ENCODE data around the gene RNF187. TPM values are rescaled to one million over a fixed set of nuclear protein-coding genes. Genes with fewer than 3 reads are reported as not detected.

The RNF187 gene
- total RNA-seq, 1 donor from 2014 or later = 129 TPM

DNA sequence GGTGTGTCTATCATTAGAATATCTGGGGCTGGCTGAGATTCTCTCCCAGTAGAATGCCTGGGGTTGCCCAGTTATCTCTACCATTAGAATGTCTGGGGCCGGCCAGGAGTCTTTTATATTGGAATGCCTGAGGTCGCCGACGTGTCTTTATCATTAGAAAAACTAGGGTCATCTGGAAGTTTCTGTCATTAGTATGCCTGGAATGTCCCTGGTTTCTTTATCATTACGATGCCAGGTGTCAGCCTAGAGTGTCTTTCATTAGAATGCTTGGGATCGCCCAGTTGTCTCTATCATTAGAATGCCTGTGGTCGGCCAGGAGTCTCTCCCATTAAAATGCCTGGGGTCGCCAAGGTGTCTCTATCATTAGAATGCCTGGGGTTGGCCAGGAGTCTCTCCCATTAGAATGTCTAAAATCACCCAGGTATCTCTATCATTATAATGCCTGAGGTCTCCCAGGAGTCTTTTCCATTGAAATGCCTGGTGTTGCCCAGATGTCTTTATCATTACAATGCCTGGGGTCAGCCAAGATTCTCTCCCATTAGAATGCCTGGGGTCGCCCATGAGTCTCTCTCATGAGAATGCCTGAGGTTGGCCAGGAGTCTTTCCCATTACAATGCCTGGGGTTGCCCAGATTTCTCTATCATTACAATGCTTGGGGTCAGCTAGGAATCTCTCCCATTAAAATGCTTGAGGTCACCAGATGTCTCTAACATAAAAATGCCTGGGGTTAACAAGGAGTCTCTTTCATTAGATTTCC, 53.2 kb downstream of the RNF187 start:
- H3K27ac ChIP-seq (ENCODE audit: low read depth, low read length) = no peak overlapping the region
- no peaks in the 10 kb centered on the region for H3K36me3 Mint-ChIP-seq (ENCODE audit: low read depth, unreplicated experiment)
- no peak for TF ChIP-seq EZH2 (IDR thresholded peaks at IDR 0.05; ENCODE audit: insufficient read depth, low read length)
- TF ChIP-seq CTCF (IDR thresholded peaks at IDR 0.05; ENCODE audit: insufficient read depth, low read depth, low read length) = no peak
- no peak overlapping the region for H3K4me2 ChIP-seq (ENCODE audit: low read length)
- DNase-seq (ENCODE audit: low read depth) = no peak
- no peaks in the 10 kb centered on the region for H3K36me3 ChIP-seq (ENCODE audit: insufficient read depth, low read length)
- H3K4me1 Mint-ChIP-seq (ENCODE audit: low read depth, unreplicated experiment) = no peaks in the 10 kb centered on the region
- H3K9me3 ChIP-seq (ENCODE audit: insufficient read depth, low read depth, low read length) = no peaks in the 10 kb centered on the region
- no peak overlapping the region for H3K4me3 Mint-ChIP-seq (ENCODE audit: unreplicated experiment)
- no peak overlapping the region for H3K27ac Mint-ChIP-seq (ENCODE audit: unreplicated experiment)
- H3K4me1 ChIP-seq (ENCODE audit: insufficient read depth, low read length) = no peaks in the 10 kb centered on the region
- no peak overlapping the region for H3K4me3 ChIP-seq (ENCODE audit: insufficient read depth, low read depth, low read length)
- H3K9ac ChIP-seq (ENCODE audit: low read length) = no peak overlapping the region
- H3K79me2 ChIP-seq (ENCODE audit: insufficient read depth, low read length) = no peaks in the 10 kb centered on the region
- no peaks in the 10 kb centered on the region for H4K20me1 ChIP-seq (ENCODE audit: insufficient read depth, low read length)
- no peaks in the 10 kb centered on the region for H3K27me3 ChIP-seq (ENCODE audit: insufficient read depth, low read length)
- H3K27me3 Mint-ChIP-seq (ENCODE audit: low read depth, unreplicated experiment) = peaks cover 89% of the 10 kb centered on the region
- peaks cover 41% of the 10 kb centered on the region for H3K9me3 Mint-ChIP-seq (ENCODE audit: unreplicated experiment)
- no peak for FAIRE-seq
- H2AFZ ChIP-seq (ENCODE audit: low read depth, low read length) = no peak overlapping the region

DNA sequence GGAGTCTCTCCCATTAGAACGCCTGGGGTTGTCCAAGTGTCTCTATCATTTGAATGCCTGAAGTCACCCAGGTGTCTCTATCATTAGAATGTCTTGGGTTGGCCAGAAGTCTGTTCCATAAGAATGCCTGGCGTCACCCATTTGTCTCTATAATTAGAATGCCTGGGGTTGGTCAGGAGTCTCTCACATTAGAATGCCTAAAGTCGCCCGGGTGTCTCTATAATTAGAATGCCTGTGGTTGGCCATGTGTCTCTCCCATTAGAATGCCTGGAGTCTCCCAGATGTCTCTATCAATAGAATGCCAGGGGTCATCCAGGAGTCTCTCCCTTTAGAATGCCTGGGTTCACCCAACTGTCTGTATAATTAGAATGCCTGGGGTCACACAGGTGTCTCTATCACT, 54.5 kb downstream of the RNF187 start:
- Mint-ChIP-seq H3K9me3 (ENCODE audit: unreplicated experiment) (peaks cover 36% of the 10 kb centered on the region), H3K4me3 (ENCODE audit: unreplicated experiment) (no peak overlapping the region), H3K36me3 (ENCODE audit: low read depth, unreplicated experiment) (no peaks in the 10 kb centered on the region), H3K27ac (ENCODE audit: unreplicated experiment) (no peak overlapping the region), H3K27me3 (ENCODE audit: low read depth, unreplicated experiment) (peaks cover 89% of the 10 kb centered on the region), H3K4me1 (ENCODE audit: low read depth, unreplicated experiment) (no peaks in the 10 kb centered on the region)
- Histone ChIP-seq H2AFZ (ENCODE audit: low read depth, low read length) (no peak overlapping the region), H3K4me2 (ENCODE audit: low read length) (no peak overlapping the region), H3K4me1 (ENCODE audit: insufficient read depth, low read length) (no peaks in the 10 kb centered on the region), H3K9ac (ENCODE audit: low read length) (no peak overlapping the region), H3K27ac (ENCODE audit: low read depth, low read length) (no peak overlapping the region), H3K79me2 (ENCODE audit: insufficient read depth, low read length) (no peaks in the 10 kb centered on the region), H3K9me3 (ENCODE audit: insufficient read depth, low read depth, low read length) (no peaks in the 10 kb centered on the region), H3K36me3 (ENCODE audit: insufficient read depth, low read length) (no peaks in the 10 kb centered on the region), H4K20me1 (ENCODE audit: insufficient read depth, low read length) (no peaks in the 10 kb centered on the region), H3K27me3 (ENCODE audit: insufficient read depth, low read length) (no peaks in the 10 kb centered on the region), H3K4me3 (ENCODE audit: insufficient read depth, low read depth, low read length) (no peak overlapping the region)
- DNase-seq (ENCODE audit: low read depth) (no peak), FAIRE-seq (no peak)
- TF ChIP-seq CTCF (IDR thresholded peaks at IDR 0.05; ENCODE audit: insufficient read depth, low read depth, low read length) (no peak), EZH2 (IDR thresholded peaks at IDR 0.05; ENCODE audit: insufficient read depth, low read length) (no peak)

DNA sequence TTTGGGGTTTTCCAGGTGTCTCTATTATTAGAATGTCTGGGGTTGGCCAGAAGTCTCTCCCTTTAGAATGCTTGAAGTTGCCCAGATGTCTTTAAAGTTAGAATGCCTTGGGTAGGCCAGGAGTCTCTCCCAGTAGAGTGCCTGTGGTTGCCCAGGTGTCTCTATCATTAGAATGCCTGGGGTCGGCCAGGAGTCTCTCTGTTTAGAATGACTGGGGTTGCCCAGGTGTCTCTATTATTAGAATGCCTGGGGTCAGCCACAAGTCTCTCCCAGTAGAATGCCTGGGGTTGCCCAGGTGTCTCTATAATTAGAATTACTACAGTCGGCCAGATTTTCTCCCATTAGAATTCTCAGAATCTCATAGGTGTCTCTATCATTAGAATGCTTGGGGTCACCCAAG, 55.2 kb downstream of the RNF187 start:
- Histone ChIP-seq H3K9me3 (ENCODE audit: insufficient read depth, low read depth, low read length) (no peaks in the 10 kb centered on the region), H4K20me1 (ENCODE audit: insufficient read depth, low read length) (no peaks in the 10 kb centered on the region), H3K9ac (ENCODE audit: low read length) (no peak overlapping the region), H3K27ac (ENCODE audit: low read depth, low read length) (no peak overlapping the region), H3K36me3 (ENCODE audit: insufficient read depth, low read length) (no peaks in the 10 kb centered on the region), H3K27me3 (ENCODE audit: insufficient read depth, low read length) (no peaks in the 10 kb centered on the region), H3K4me2 (ENCODE audit: low read length) (no peak overlapping the region), H3K4me1 (ENCODE audit: insufficient read depth, low read length) (no peaks in the 10 kb centered on the region), H2AFZ (ENCODE audit: low read depth, low read length) (no peak overlapping the region), H3K79me2 (ENCODE audit: insufficient read depth, low read length) (no peaks in the 10 kb centered on the region), H3K4me3 (ENCODE audit: insufficient read depth, low read depth, low read length) (no peak overlapping the region)
- Mint-ChIP-seq H3K36me3 (ENCODE audit: low read depth, unreplicated experiment) (no peaks in the 10 kb centered on the region), H3K4me1 (ENCODE audit: low read depth, unreplicated experiment) (no peaks in the 10 kb centered on the region), H3K27ac (ENCODE audit: unreplicated experiment) (no peak overlapping the region), H3K9me3 (ENCODE audit: unreplicated experiment) (peaks cover 33% of the 10 kb centered on the region), H3K4me3 (ENCODE audit: unreplicated experiment) (no peak overlapping the region), H3K27me3 (ENCODE audit: low read depth, unreplicated experiment) (peaks cover 91% of the 10 kb centered on the region)
- no peak for TF ChIP-seq CTCF (IDR thresholded peaks at IDR 0.05; ENCODE audit: insufficient read depth, low read depth, low read length)
- no peak for TF ChIP-seq EZH2 (IDR thresholded peaks at IDR 0.05; ENCODE audit: insufficient read depth, low read length)
- DNase-seq (ENCODE audit: low read depth) = no peak
- FAIRE-seq = no peak

Data from astrocyte (in vitro differentiated cells and primary cell).